HepG2 (cell line): ENCODE measurements around the gene AXIN1. TPM values are rescaled to one million over a fixed set of nuclear protein-coding genes. Genes with fewer than 3 reads are reported as not detected.

Experiments used
- ATAC-seq: fragments of 200-7000 bp; cut with Tn5 transposase; 3 replicates; pipeline ENCODE4 v1.9.1; 2020; ENCODE audit warnings: mild to moderate bottlenecking, moderate library complexity
- BruUV-seq: library from RNA; stranded (reverse); fragments of 400-500 nt; replicated peaks from 2 replicates; lab custom pipeline; 2021; lab: Mats Ljungman, UMichigan
- CTCF ChIA-PET: fragments of 300-600 bp; formaldehyde crosslinking; extraction: SDS; loops from one replicate; lab custom pipeline; 2021; ENCODE audit warnings: low total read pairs, inconsistent platforms, low intra/inter-chr PET ratio; lab: Yijun Ruan, JAX
- POLR2A ChIA-PET: fragments of 350-600 bp; sonication (Branson Sonifier 250); formaldehyde crosslinking; loops from one replicate; lab custom pipeline; 2020; ENCODE audit warnings: antibody characterized with exemption, inconsistent platforms; lab: Yijun Ruan, JAX
- DNase-seq: peaks from one replicate; pipeline ENCODE4 v3.0.0-alpha.2; 2015; ENCODE audit warnings: low spot score
- FAIRE-seq: peaks from 3 replicates; lab custom pipeline; 2011; peaks lifted over from hg19 to GRCh38; lab: Jason Lieb, UNC
- H2AFZ ChIP-seq: one replicate; pipeline ENCODE4 v1.6.1; 2011; ENCODE audit warnings: low read length, inconsistent platforms
- H3K27ac ChIP-seq: fragments of 300-600 bp; 3 replicates; pipeline ENCODE4 v1.8.0; 2011; ENCODE audit warnings: mixed run types, mild to moderate bottlenecking, mixed read lengths, low read length, inconsistent platforms; ENCODE audit not compliant: insufficient read depth; ENCODE audit errors: extremely low read length
- H3K27me3 ChIP-seq, 2 experiments: fragments of 200-600 bp in 1 of 2; 2 replicates in 1 of 2; 3 replicates in 1 of 2; pipeline versions ENCODE4 v1.6.0 to v1.8.0; 2011; ENCODE audit warnings: low read length in 2 of 2, mild to moderate bottlenecking in 2 of 2, moderate library complexity in 2 of 2, inconsistent platforms in 1 of 2; ENCODE audit not compliant: insufficient read depth in 2 of 2, control insufficient read depth in 1 of 2
- H3K36me3 ChIP-seq, 2 experiments: fragments of 200-600 bp in 1 of 2; replicated peaks in 1 of 2; 2 replicates in 1 of 2; 3 replicates in 1 of 2; pipeline versions ENCODE4 v1.5.1 to v1.8.0; 2011; ENCODE audit warnings: low read length in 2 of 2, inconsistent platforms in 1 of 2; ENCODE audit not compliant: insufficient read depth in 2 of 2, control insufficient read depth in 1 of 2
- H3K4me1 ChIP-seq: 2 replicates; pipeline ENCODE4 v1.5.1; 2012; ENCODE audit warnings: low read length, inconsistent platforms; ENCODE audit not compliant: insufficient read depth
- H3K4me2 ChIP-seq: 2 replicates; pipeline ENCODE4 v1.6.0; 2011; ENCODE audit warnings: low read depth, low read length, inconsistent platforms
- H3K4me3 ChIP-seq, 3 experiments: fragments of 200-600 bp in 1 of 3; sonication (generic), shearing (Covaris generic) in 1 of 3; replicated peaks in 1 of 3; 2 replicates each; pipeline ENCODE4 v1.5.1; 2011 to 2016; ENCODE audit warnings: low read length in 3 of 3, inconsistent platforms in 2 of 3, low read depth in 2 of 3, mild to moderate bottlenecking in 2 of 3, control low read depth in 1 of 3, mixed read lengths in 1 of 3; ENCODE audit not compliant: insufficient read depth in 1 of 3
- H3K79me2 ChIP-seq: one replicate; pipeline ENCODE4 v1.6.1; 2011; ENCODE audit warnings: low read length, inconsistent platforms; ENCODE audit not compliant: insufficient read depth
- H3K9ac ChIP-seq: 2 replicates; pipeline ENCODE4 v1.6.0; 2011; ENCODE audit warnings: mild to moderate bottlenecking, low read depth, low read length, inconsistent platforms; ENCODE audit not compliant: insufficient read depth
- H3K9me3 ChIP-seq: 2 replicates; pipeline ENCODE4 v1.5.1; 2012; ENCODE audit warnings: mild to moderate bottlenecking, low read length
- H4K20me1 ChIP-seq: 2 replicates; pipeline ENCODE4 v1.6.0; 2011; ENCODE audit warnings: inconsistent platforms, mild to moderate bottlenecking, low read length, moderate library complexity; ENCODE audit not compliant: insufficient read depth
- HNRNPK ChIP-seq: fragments of 200-400 bp; formaldehyde crosslinking; IDR thresholded peaks from 2 replicates; pipeline ENCODE4 v1.6.1; 2018; ENCODE audit warnings: low read length, low read depth, moderate library complexity, mild to moderate bottlenecking; ENCODE audit not compliant: poor library complexity, severe bottlenecking
- KLF16 ChIP-seq, 2 experiments: sonication (generic) in 1 of 2; formaldehyde crosslinking in 1 of 2; IDR thresholded peaks; 2 replicates each; pipeline versions ENCODE4 v1.6.1 to v1.8.0; 2016 to 2023; ENCODE audit warnings: missing genetic modification reagents in 2 of 2, missing compliant biosample characterization in 1 of 2
- MBD4 ChIP-seq: IDR thresholded peaks from 2 replicates; pipeline ENCODE4 v1.6.1; 2012; ENCODE audit warnings: low read length, inconsistent platforms, borderline replicate concordance
- MXI1 ChIP-seq: IDR thresholded peaks from 3 replicates; pipeline ENCODE4 v1.6.1; 2012; ENCODE audit warnings: low read depth, low read length, inconsistent platforms, borderline replicate concordance
- REPIN1 ChIP-seq: sonication (generic); formaldehyde crosslinking; IDR thresholded peaks from 2 replicates; pipeline ENCODE4 v1.8.0; 2022; ENCODE audit warnings: missing genetic modification reagents, low read depth, mild to moderate bottlenecking, borderline replicate concordance
- RFX3 ChIP-seq: IDR thresholded peaks from 2 replicates; pipeline ENCODE4 v1.6.1; 2016; ENCODE audit warnings: missing biosample characterization, missing genetic modification reagents
- ZNF280D ChIP-seq: sonication (generic); formaldehyde crosslinking; IDR thresholded peaks from 2 replicates; pipeline ENCODE4 v1.5.1; 2020; ENCODE audit warnings: mild to moderate bottlenecking, missing genetic modification reagents
- ZNF781 ChIP-seq: sonication (generic); formaldehyde crosslinking; IDR thresholded peaks from 2 replicates; pipeline ENCODE4 v1.5.1; 2020; ENCODE audit warnings: borderline replicate concordance, mild to moderate bottlenecking, missing genetic modification reagents; ENCODE audit errors: not compliant biosample characterization
- WGBS: methylation state at CpG from one replicate; pipeline ENCODE4 v1.1.6; 2017; ENCODE audit warnings: low lambda C conversion rate; 5-methylcytosine and 5-hydroxymethylcytosine counted together
- in situ Hi-C: cut with HindIII; loops from 2 replicates; pipeline ENCODE4 v1.10.0; 2017; ENCODE audit warnings: low pct_unique_long_range_greater_than_20kb; ENCODE audit not compliant: extremely low pct_ligation_motif_present
- intact Hi-C: fragments of 100-400 bp; cut with micrococcal nuclease; formaldehyde crosslinking; loops from one replicate; pipeline ENCODE4 v1.10.0; 2022; ENCODE audit not compliant: unreplicated experiment
- polyA plus RNA-seq, 8 experiments: library from polyadenylated mRNA; depleted of rRNA in 3 of 8; stranded (reverse) in 7 of 8; unstranded in 1 of 8; fragments of >200 nt; fragmentation: Illumina TruSeq in 4 of 8; extraction: Trizol in 4 of 8; gene quantifications; 2 replicates each; pipeline versions ENCODE4 v1.2.1 to v1.2.3, GENCODE V29; 2011 to 2016; ENCODE audit warnings: low read depth in 4 of 8, missing spikeins in 1 of 8, mixed read lengths in 1 of 8; ENCODE audit not compliant: insufficient read depth in 1 of 8
- total RNA-seq, 5 experiments: library from RNA; depleted of rRNA; stranded (reverse); fragments of >200 nt; fragmentation: Illumina TruSeq; extraction: Trizol; gene quantifications; 2 replicates each; pipeline ENCODE4 v1.2.3, GENCODE V29; 2016; ENCODE audit warnings: low read depth in 1 of 5

AXIN1 gene
- total and polyA plus RNA-seq, 2 of the 13 experiments (the other 11 are each of a cell fraction or from before 2014, with no cell fraction given), result 24.0 to 26.0 TPM

GRCh38 chr16:255183-255582 lies 97.3 kb downstream of the AXIN1 start:
- no peak overlapping the region for H3K9ac ChIP-seq
- H3K9me3 ChIP-seq, result no peaks in the 10 kb centered on the region
- H3K79me2 ChIP-seq, result no peaks in the 10 kb centered on the region
- no TSS peak for BruUV-seq
- 98% methylated on average over 6 of the region's 6 CpGs for WGBS
- no peaks in the 10 kb centered on the region; the same call in 1 of the 2 replicates for H3K4me1 ChIP-seq
- H3K4me3 ChIP-seq, result no peak overlapping the region
- no peak overlapping the region for H3K4me2 ChIP-seq
- POLR2A ChIA-PET, result no interaction called here
- no peaks in the 10 kb centered on the region for H3K27me3 ChIP-seq
- intact Hi-C loops (no loop called here), in situ Hi-C loops (no loop called here)
- no peak overlapping the region for H2AFZ ChIP-seq
- H3K27ac ChIP-seq, result no peak overlapping the region
- no peak for ATAC-seq
- DNase-seq, result no peak
- CTCF ChIA-PET, result no interaction called here
- peaks cover 9 to 38% of the 10 kb centered on the region in 2 experiments; a peak in 4 of 5 replicates for H3K36me3 ChIP-seq
- TF ChIP-seq KLF16 (CRISPR knock-in tag; IDR thresholded peaks at IDR 0.05), result no peak
- TF ChIP-seq ZNF280D (CRISPR knock-in tag), result no peak
- TF ChIP-seq REPIN1 (CRISPR knock-in tag), result no peak
- no peak for TF ChIP-seq MXI1
- TF ChIP-seq MBD4, result no peak
- no peak for TF ChIP-seq ZNF781 (CRISPR knock-in tag)
- TF ChIP-seq RFX3, result no peak
- TF ChIP-seq HNRNPK, result no peak
- H4K20me1 ChIP-seq, result no peaks in the 10 kb centered on the region
- no peak for FAIRE-seq
